NK-92 treated with Interleukin-12 subunit alpha and Interleukin-12 subunit beta, amount 100 ng/mL, for 24 hours (cell line): ENCODE data around the gene KCNMA1.

Source experiments
- DNase-seq: peaks from one replicate; lab custom pipeline; 2025; lab: John Stamatoyannopoulos, UW

Gene KCNMA1

DNA sequence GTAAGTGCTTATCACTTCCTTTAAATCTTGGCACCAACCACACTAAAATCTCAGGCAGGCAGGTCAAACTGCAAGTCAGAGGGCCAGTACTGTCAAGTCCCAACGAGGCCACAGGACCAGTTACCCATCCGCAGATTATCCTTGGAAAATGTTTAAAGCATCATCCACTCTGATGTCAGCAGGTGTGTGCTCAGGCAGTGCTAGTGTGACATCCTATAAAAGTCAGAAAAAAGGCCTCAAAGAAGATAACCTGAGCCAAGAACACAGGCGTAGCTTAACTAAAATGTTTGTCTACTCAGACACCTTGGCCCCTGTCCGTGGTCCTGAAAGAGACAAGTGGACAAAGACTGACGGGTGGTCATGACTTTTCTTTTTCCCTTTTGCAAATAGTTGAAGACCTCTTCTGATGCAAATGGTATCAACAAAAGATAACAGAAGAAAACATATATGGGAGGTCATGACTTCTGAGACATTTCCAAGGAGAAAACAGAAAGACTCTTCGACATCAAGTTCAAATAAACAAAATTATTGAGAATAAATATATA lies 309.3 kb downstream of the KCNMA1 start:
- DNase-seq = peak; percentile 1

- DNase-seq = no peak
These were observed 312.4 kb downstream of the KCNMA1 start for GRCh38 chr10:77325233-77325537.

- no peak for DNase-seq
These were observed 315.8 kb downstream of the KCNMA1 start for GRCh38 chr10:77321838-77322237.

- DNase-seq = no peak
These were observed 316.6 kb downstream of the KCNMA1 start for GRCh38 chr10:77320971-77321471.

DNA sequence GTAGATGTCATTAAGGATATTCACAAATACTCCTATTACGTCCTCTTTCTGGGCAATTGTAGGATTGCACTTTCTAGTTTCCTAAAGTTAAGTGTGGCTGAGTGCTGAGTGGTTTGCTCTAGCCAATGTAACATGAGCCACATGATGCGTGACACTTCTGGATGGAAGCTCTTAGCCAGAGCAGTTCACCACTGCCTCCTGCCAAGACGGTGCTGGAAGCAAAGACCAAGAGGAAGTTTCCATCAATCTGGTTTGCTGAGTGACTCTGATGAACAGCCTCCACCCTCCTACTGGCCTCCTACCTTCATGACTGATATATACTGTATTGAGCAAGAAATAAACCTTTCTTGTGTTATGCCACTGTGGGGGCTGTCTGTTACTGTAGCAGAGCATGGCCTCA lies 318.1 kb downstream of the KCNMA1 start:
- DNase-seq = no peak

GRCh38 chr10:77318739-77319138 lies 318.9 kb downstream of the KCNMA1 start:
- DNase-seq = no peak

DNA sequence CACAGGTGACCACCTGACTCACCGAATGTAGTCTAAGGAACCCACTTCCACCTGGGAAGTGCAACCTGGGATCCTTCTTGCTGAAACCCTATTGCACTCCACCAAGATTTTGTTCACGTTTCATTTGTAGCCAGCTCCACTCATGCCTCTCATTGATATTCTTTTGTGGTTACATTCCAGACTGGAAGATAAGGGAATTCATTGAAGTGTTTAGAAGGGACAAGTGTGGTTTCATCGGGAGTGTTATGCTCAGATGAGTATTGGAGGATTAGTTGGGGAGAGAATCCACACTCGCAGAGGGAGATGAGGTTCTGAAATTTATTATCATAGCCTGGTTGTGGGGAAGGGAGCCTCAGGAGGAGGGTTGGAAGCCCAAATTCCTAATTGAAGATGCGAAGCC lies 320.4 kb downstream of the KCNMA1 start:
- DNase-seq = no peak

DNA sequence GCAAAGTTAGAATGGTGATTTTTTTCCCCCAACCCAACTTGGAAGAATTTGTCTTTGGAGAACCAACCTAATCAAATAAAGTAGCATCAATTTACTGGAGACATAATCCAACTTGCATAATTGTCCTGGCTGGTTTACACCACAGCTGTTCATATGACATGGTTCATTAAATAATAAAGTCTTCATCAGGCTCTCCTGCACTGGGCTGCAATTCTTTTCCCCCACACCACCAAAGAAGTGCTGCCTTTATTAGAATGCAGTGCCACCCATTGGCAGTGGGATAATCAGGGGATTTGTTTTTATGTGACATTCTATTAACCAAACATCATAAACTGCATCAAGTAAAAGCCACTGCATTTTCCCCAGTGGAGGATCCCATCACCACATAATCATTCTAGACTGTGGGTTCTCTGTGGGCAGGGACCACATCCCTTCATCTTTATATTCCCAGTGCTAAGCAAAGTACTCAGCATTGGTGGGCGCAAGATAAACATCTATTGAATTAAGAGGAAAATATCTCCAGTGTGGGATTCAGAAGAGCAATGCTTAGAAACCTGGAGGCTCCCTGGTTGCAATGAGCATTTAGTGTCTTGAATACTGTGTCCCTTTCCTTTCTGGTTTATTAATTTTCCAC lies 322.0 kb downstream of the KCNMA1 start:
- no peak for DNase-seq

- DNase-seq = no peak
These were observed 324.4 kb downstream of the KCNMA1 start for GRCh38 chr10:77313066-77313750.

- no peak for DNase-seq
These were observed 326.4 kb downstream of the KCNMA1 start for GRCh38 chr10:77311186-77311585.

DNA sequence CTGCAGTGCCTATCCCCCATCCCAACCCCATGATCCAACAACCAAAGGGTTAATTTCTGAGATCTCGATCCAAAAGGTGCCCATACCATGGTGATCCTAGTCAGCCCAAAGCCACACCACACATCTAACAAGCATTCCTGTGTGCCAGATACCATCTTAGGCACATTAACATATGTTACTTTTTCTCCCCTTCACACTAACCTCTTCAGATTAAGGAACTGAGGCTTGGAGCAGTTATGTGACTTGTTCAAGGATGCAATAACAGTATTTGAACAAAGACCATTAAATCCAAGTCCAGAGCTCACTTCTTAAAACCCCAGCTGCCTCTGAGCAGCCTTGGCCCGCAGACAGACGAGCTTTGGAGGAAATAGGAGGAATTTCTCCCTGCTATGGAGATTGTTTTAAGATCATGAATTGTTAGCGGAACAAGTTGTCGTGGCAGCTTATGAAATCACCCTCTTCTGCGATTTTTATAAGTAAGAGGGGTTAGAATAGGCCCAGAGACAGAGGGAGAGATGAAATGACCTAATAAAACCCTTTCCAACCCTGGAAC lies 327.2 kb downstream of the KCNMA1 start:
- DNase-seq = no peak

GRCh38 chr10:77309509-77309908 lies 328.1 kb downstream of the KCNMA1 start:
- DNase-seq = no peak

- DNase-seq = no peak
These were observed 328.5 kb downstream of the KCNMA1 start for GRCh38 chr10:77309092-77309491.

- DNase-seq = no peak
These were observed 329.4 kb downstream of the KCNMA1 start for GRCh38 chr10:77308084-77308732.

DNA sequence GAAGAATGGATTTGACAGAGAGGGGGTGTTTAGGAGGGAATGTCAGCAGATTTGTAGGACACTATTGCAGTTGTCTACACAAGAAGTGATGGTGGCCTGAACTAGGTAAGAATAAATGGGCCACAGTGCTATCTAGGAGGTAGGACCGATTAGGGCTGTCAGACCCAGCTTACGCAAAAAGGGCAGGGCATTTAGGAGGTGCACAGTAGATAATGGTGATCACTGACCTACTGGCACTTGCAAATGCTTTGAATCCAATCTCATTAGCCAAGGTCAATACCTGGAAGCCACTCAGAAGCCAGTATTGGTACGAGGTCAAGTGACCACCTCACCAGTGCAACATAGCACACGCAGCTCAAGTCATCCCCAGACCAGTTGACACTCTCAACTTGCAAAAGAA lies 330.9 kb downstream of the KCNMA1 start:
- no peak for DNase-seq

DNA sequence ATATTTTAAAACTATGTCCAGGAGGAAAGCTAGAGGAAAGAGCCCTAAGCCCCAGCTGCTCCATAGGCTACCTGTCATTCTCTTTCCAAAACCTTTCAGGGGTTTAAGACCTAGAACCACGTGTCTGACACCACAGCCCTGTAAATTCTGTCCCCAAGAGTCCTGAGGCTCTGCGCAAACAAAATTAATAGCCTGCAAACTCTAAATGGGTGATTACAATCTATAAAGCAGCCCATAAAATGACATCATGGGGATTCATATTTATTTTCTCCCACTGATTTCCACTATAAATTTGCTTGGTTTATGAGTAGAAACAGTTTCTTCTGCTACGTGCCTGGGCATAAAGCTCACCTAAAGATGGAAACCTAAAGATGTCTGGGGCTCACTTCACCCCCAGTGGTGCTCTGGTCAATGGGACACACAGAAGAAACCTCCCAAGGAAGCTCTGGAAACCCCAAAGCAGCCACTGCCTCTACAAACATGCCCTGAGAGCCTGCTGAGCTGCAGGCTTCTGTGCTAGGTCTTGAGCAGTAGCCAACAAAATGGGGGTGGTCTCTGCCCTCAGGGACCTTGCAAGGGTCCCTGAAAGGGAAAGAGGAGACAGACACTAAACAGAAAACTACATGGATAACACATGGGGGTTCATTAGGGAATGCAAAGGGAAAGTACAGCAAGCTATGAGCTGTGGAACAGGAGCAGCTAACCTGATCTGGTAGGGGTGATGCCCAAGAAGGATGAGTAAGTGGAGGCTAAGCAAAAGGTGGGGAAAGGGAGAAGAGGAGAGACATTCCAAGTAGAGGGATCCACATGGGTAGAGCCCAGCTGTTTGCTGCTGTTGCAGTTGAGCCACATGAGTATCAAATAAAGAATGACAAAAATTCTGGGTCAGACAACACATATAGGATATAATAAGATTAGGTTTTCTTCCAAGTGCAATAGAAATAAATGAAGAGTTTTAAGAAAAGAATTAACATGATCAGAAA lies 331.7 kb downstream of the KCNMA1 start:
- no peak for DNase-seq

DNA sequence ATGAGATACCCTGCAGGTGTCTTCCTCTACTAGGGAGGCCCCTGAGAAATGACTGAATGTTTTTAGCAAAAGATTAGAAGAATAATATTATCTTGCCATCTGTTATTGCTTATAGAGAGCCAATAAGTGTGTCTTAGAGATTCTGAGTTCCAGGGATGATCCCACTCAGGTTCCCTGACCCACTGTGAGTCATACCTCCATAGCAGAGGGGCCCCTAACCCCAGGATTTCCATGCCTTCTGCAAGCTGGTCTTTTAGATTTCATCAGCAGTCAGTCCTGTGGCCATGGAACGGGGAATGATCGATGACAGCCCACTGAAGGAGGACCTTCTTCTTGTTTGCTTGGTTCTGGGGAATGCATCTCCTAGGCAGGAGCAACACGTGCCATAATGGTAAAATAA lies 333.4 kb downstream of the KCNMA1 start:
- DNase-seq = no peak

DNA sequence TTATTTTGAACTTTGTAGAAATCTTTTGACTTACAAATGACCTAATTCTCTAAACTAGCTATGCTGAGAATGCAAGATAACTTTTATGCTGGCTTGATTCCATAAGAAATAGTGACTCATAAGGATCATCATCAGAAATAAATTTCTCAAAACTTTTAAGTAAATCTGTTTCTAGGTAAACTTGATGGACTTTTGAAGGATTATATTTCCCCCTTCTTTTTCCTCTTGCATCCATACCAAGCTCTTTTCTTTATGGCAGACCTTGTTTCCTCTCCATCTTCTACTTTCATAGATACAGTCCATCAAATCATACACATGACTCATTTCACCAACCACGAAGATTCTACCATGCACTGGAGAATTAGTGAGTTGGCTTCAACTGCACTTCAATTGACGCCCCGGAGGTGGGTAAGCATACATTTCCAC lies 336.3 kb downstream of the KCNMA1 start:
- DNase-seq = no peak

- no peak for DNase-seq
These were observed 336.8 kb downstream of the KCNMA1 start for GRCh38 chr10:77300682-77301302.

DNA sequence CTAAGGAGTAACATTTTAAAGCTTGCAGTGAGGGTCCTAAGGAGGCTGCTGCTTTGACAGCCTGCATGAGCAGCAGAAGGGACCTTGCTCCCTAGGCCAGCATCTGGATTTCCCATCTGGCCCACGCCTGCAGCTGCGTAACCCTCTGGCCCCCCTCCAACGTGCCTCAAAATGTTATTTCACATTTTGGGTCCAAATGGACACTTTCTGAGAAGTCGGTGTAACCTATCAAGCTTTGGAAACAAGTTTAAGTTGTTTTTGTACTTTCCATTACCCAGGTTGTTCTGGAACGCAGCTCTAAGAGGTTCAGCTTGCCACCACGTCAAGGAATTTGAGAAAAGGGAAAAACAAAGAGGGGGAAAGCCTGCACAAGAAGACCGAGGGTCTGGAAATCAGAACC lies 338.3 kb downstream of the KCNMA1 start:
- no peak for DNase-seq

GRCh38 chr10:77297393-77297739 lies 340.2 kb downstream of the KCNMA1 start:
- DNase-seq = no peak
